Natural killer cell (primary cell): ENCODE results near the gene MARCHF3. TPM values are rescaled to one million over a fixed set of nuclear protein-coding genes. Genes with fewer than 3 reads are reported as not detected.
"Not testable (repeated sequence)": the region's sequence is repeated elsewhere in the genome, so short reads cannot be mapped to it uniquely, and the experiment has no call there.

Source experiments
- ATAC-seq, 3 donors: fragments of 150-1000 bp in 2 of 3; fragments of 200-7000 bp in 1 of 3; cut with Tn5 transposase; 1 replicate in 1 of 3; 2 replicates in 2 of 3; pipeline ENCODE4 v1.10.0; 2021; ENCODE audit warnings: mild to moderate bottlenecking in 2 of 3, moderate library complexity in 2 of 3
- DNase-seq, 2 donors: peaks; one replicate each; pipeline versions ENCODE4 v3.0.0 to v3.0.0-alpha.2; 2013 to 2021; ENCODE audit warnings: mixed read lengths in 1 of 2
- H3K27ac ChIP-seq: one replicate; pipeline ENCODE4 v1.5.1; 2013; ENCODE audit warnings: mild to moderate bottlenecking, low read length
- H3K27me3 ChIP-seq: one replicate; pipeline ENCODE4 v1.6.1; 2013; ENCODE audit warnings: low read length; ENCODE audit not compliant: control insufficient read depth, insufficient read depth
- H3K36me3 ChIP-seq: one replicate; pipeline ENCODE4 v1.6.1; 2013; ENCODE audit warnings: low read length; ENCODE audit not compliant: control insufficient read depth, insufficient read depth
- H3K4me1 ChIP-seq: one replicate; pipeline ENCODE4 v1.6.1; 2013; ENCODE audit warnings: low read length; ENCODE audit not compliant: control insufficient read depth, insufficient read depth
- H3K4me3 ChIP-seq: one replicate; pipeline ENCODE4 v1.5.1; 2013; ENCODE audit warnings: low read length
- H3K9me3 ChIP-seq: one replicate; pipeline ENCODE4 v1.6.1; 2013; ENCODE audit warnings: low read length; ENCODE audit not compliant: control insufficient read depth, insufficient read depth
- H3K27ac Mint-ChIP-seq, 2 donors: one replicate each; pipeline ENCODE4 v1.8.0; 2022; ENCODE audit warnings: mild to moderate bottlenecking in 2 of 2, mixed read lengths in 2 of 2, moderate library complexity in 1 of 2
- H3K27me3 Mint-ChIP-seq, 2 donors: one replicate each; pipeline ENCODE4 v1.8.0; 2022; ENCODE audit warnings: low read depth in 2 of 2, mixed read lengths in 2 of 2
- H3K36me3 Mint-ChIP-seq: one replicate; pipeline ENCODE4 v1.8.0; 2022; ENCODE audit warnings: mixed read lengths
- H3K4me1 Mint-ChIP-seq, 2 donors: one replicate each; pipeline ENCODE4 v1.8.0; 2022; ENCODE audit warnings: mixed read lengths in 2 of 2
- H3K4me3 Mint-ChIP-seq: one replicate; pipeline ENCODE4 v1.8.0; 2022; ENCODE audit warnings: mild to moderate bottlenecking, moderate library complexity, mixed read lengths
- H3K9me3 Mint-ChIP-seq, 2 donors: one replicate each; pipeline ENCODE4 v1.8.0; 2022; ENCODE audit warnings: mixed read lengths in 2 of 2
- WGBS: methylation state at CpG from one replicate; pipeline ENCODE4 v1.1.7; 2013; ENCODE audit warnings: missing lambda C conversion rate; ENCODE audit not compliant: insufficient coverage; 5-methylcytosine and 5-hydroxymethylcytosine counted together
- intact Hi-C: fragments of 100-400 bp; cut with micrococcal nuclease; formaldehyde crosslinking; loops from one replicate; pipeline ENCODE4 v1.14.2; 2022
- total RNA-seq, 4 donors: library from RNA; stranded (reverse); fragments of 120-200 nt in 1 of 4; gene quantifications; one replicate each; pipeline versions ENCODE4 v1.2.3 to v1.2.4, GENCODE V29; 2013 to 2022
- TF ChIP-seq, protein P1 (sequence below): fragments of 200-600 bp; IDR thresholded peaks from one replicate; pipeline ENCODE4 v1.8.0; 2022; ENCODE audit warnings: antibody characterized with exemption

MARCHF3 gene
- total RNA-seq, 3 donors from 2014 or later (not counting 1 experiment from before 2014, with no cell fraction given) = 6.8 to 11.2 (median 8.9) TPM

DNA sequence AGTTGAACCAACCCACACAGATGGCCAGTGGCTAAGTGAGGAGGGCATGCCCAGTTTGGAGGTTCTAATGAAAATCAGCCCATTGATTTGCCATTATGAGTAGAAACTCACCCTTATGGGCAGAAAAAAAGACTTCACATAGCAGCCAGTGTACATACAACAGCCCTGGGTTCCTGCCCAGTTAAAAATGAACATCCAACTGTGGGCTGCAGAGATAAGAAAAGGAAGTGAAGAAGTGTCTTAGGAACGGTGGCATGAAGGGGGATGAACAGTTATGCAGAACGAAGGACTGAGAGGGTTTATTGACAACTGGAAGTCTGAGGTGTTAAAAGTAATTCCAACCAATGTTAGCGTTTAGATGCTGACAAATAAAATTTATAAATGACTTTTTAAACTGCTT is 118.4 kb downstream of the MARCHF3 start:
- Histone ChIP-seq H3K27ac (no peak overlapping the region), H3K4me3 (no peak overlapping the region), H3K9me3 (no peaks in the 10 kb centered on the region), H3K36me3 (no peaks in the 10 kb centered on the region), H3K4me1 (peaks cover 4% of the 10 kb centered on the region), H3K27me3 (no peaks in the 10 kb centered on the region)
- Mint-ChIP-seq H3K36me3 (peaks cover 15% of the 10 kb centered on the region), H3K27ac (no peak overlapping the region), H3K27me3 (no peaks in the 10 kb centered on the region), H3K4me1 (peaks cover 6 to 7% of the 10 kb centered on the region in 2 donors), H3K9me3 (peaks cover 2 to 9% of the 10 kb centered on the region in 2 donors), H3K4me3 (no peak overlapping the region)
- TF ChIP-seq, protein P1, sequence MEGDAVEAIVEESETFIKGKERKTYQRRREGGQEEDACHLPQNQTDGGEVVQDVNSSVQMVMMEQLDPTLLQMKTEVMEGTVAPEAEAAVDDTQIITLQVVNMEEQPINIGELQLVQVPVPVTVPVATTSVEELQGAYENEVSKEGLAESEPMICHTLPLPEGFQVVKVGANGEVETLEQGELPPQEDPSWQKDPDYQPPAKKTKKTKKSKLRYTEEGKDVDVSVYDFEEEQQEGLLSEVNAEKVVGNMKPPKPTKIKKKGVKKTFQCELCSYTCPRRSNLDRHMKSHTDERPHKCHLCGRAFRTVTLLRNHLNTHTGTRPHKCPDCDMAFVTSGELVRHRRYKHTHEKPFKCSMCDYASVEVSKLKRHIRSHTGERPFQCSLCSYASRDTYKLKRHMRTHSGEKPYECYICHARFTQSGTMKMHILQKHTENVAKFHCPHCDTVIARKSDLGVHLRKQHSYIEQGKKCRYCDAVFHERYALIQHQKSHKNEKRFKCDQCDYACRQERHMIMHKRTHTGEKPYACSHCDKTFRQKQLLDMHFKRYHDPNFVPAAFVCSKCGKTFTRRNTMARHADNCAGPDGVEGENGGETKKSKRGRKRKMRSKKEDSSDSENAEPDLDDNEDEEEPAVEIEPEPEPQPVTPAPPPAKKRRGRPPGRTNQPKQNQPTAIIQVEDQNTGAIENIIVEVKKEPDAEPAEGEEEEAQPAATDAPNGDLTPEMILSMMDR = no peak
- ATAC-seq = no peak
- intact Hi-C loops = no loop called here
- WGBS = 77% methylated on average over 3 of the region's 3 CpGs
- no peak for DNase-seq

DNA sequence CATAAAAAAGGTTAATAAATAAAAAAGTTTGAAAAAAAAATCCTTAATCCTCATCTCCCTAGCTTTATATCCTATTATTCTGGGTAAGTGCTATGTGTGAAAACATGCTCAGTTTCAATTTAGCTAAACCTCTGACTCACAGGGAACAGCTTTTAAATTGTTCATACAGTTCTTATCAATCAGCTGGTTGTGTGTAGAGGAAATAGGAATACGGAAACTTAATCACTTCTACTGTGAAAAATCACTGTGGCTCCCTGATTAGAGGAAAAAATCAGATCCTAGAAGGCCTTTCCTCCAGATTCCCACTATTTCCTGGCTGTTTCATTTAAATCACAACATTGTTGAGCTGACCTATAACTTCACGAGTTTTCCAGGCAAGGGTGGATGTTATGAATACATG is 120.5 kb downstream of the MARCHF3 start:
- Histone ChIP-seq H3K9me3 (no peaks in the 10 kb centered on the region), H3K27me3 (no peaks in the 10 kb centered on the region), H3K4me3 (no peak overlapping the region), H3K4me1 (no peaks in the 10 kb centered on the region), H3K36me3 (no peaks in the 10 kb centered on the region), H3K27ac (no peak overlapping the region)
- Mint-ChIP-seq H3K27me3 (no peaks in the 10 kb centered on the region), H3K9me3 (peaks cover 2 to 9% of the 10 kb centered on the region in 2 donors), H3K4me3 (no peak overlapping the region), H3K27ac (no peak overlapping the region), H3K36me3 (peaks cover 15% of the 10 kb centered on the region), H3K4me1 (no peaks in the 10 kb centered on the region)
- no peak for DNase-seq
- TF ChIP-seq, protein P1 = no peak
- intact Hi-C loops = no loop called here
- WGBS = no CpG with 5 or more reads among the region's 2 CpGs
- no peak for ATAC-seq

DNA sequence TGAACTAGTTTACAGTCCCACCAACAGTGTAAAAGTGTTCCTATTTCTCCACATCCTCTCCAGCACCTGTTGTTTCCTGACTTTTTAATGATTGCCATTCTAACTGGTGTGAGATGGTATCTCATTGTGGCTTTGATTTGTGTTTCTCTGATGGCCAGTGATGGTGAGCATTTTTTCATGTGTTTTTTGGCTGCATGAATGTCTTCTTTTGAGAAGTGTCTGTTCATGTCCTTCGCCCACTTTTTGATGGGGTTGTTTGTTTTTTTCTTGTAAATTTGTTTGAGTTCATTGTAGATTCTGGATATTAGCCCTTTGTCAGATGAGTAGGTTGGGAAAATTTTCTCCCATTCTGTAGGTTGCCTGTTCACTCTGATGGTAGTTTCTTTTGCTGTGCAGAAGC is 126.0 kb downstream of the MARCHF3 start:
- H3K27me3 Mint-ChIP-seq, DNase-seq, ATAC-seq, H3K9me3 Mint-ChIP-seq, H3K9me3 ChIP-seq, H3K27me3 ChIP-seq, H3K36me3 ChIP-seq, H3K27ac ChIP-seq, H3K4me3 Mint-ChIP-seq, H3K4me3 ChIP-seq, H3K4me1 ChIP-seq, H3K36me3 Mint-ChIP-seq, intact Hi-C loops, H3K27ac Mint-ChIP-seq, H3K4me1 Mint-ChIP-seq: not testable (repeated sequence)
- no CpG with 5 or more reads among the region's 1 CpG for WGBS

DNA sequence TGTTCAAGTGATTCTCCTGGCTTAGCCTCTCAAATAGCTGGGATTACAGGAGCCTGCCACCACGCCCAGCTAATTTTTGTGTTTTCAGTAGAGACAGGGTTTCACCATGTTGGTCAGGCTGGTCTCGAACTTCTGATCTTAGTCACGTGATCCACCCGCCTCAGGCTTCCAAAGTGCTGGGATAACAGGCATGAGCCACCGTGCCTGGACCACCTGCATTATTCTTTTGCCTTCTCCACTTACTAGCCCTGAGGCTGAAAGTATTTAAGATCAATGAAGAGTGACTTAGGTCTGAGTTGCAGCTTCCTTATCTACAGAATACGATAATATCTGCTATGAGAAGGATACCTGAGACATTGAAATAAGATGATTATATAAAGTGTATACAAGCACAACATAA is 129.6 kb downstream of the MARCHF3 start:
- Mint-ChIP-seq H3K9me3 (no peaks in the 10 kb centered on the region), H3K27me3 (no peaks in the 10 kb centered on the region), H3K4me3 (no peak overlapping the region), H3K27ac (no peak overlapping the region), H3K36me3 (no peaks in the 10 kb centered on the region), H3K4me1 (no peaks in the 10 kb centered on the region)
- no peaks in the 10 kb centered on the region for H3K4me1 ChIP-seq
- ATAC-seq (no peak), DNase-seq (no peak)
- H3K27me3 ChIP-seq = no peaks in the 10 kb centered on the region
- intact Hi-C loops = no loop called here
- H3K4me3 ChIP-seq = no peak overlapping the region
- no peaks in the 10 kb centered on the region for H3K36me3 ChIP-seq
- H3K9me3 ChIP-seq = no peaks in the 10 kb centered on the region
- TF ChIP-seq, protein P1 = no peak
- H3K27ac ChIP-seq = no peak overlapping the region
- WGBS = 94% methylated on average over 5 of the region's 6 CpGs
